H9 (cell line): ENCODE measurements around the gene RLBP1. TPM values are rescaled to one million over a fixed set of nuclear protein-coding genes. Genes with fewer than 3 reads are reported as not detected.

Source experiments
- DNase-seq: peaks from one replicate; pipeline ENCODE4 v3.0.0-alpha.2; 2017
- H2AFZ ChIP-seq: one replicate; pipeline ENCODE4 v1.6.1; 2013; ENCODE audit warnings: mild to moderate bottlenecking, low read length, control low read depth, moderate library complexity
- H2AK5ac ChIP-seq: 2 replicates; pipeline ENCODE4 v1.6.1; 2013; ENCODE audit warnings: low read length, control low read depth, mixed read lengths; ENCODE audit not compliant: insufficient read length
- H2BK120ac ChIP-seq: one replicate; pipeline ENCODE4 v1.6.1; 2013; ENCODE audit warnings: low read depth, mild to moderate bottlenecking, low read length, control low read depth, inconsistent platforms; ENCODE audit not compliant: poor library complexity, severe bottlenecking
- H2BK12ac ChIP-seq: 2 replicates; pipeline ENCODE4 v1.6.1; 2013; ENCODE audit warnings: low read length, control low read depth, mixed read lengths, low read depth; ENCODE audit not compliant: insufficient read length
- H2BK15ac ChIP-seq: 2 replicates; pipeline ENCODE4 v1.6.1; 2013; ENCODE audit warnings: low read depth, low read length, control low read depth
- H2BK20ac ChIP-seq: one replicate; pipeline ENCODE4 v1.6.1; 2013; ENCODE audit warnings: low read depth, mild to moderate bottlenecking, low read length, control low read depth, inconsistent platforms; ENCODE audit not compliant: poor library complexity, severe bottlenecking
- H2BK5ac ChIP-seq: 2 replicates; pipeline ENCODE4 v1.6.1; 2013; ENCODE audit warnings: low read length, control low read depth, mixed read lengths; ENCODE audit not compliant: insufficient read length
- H3K14ac ChIP-seq: 2 replicates; pipeline ENCODE4 v1.6.1; 2013; ENCODE audit warnings: low read length, control low read depth; ENCODE audit not compliant: insufficient read depth
- H3K18ac ChIP-seq: 2 replicates; pipeline ENCODE4 v1.6.1; 2013; ENCODE audit warnings: low read depth, mild to moderate bottlenecking, mixed read lengths, low read length, control low read depth; ENCODE audit not compliant: insufficient read length
- H3K23ac ChIP-seq: 2 replicates; pipeline ENCODE4 v1.6.1; 2013; ENCODE audit warnings: low read length, control low read depth, mixed read lengths, low read depth; ENCODE audit not compliant: insufficient read length
- H3K23me2 ChIP-seq: 2 replicates; pipeline ENCODE4 v1.6.1; 2013; ENCODE audit warnings: low read depth, mild to moderate bottlenecking, mixed read lengths, low read length, control low read depth; ENCODE audit not compliant: insufficient read length, poor library complexity, severe bottlenecking
- H3K27ac ChIP-seq: 2 replicates; pipeline ENCODE4 v1.5.1; 2013; ENCODE audit warnings: low read length, control low read depth, mixed read lengths, low read depth; ENCODE audit not compliant: insufficient read length
- H3K27me3 ChIP-seq: 2 replicates; pipeline ENCODE4 v1.6.1; 2013; ENCODE audit warnings: low read length, control low read depth, inconsistent platforms; ENCODE audit not compliant: insufficient read depth
- H3K4ac ChIP-seq: 2 replicates; pipeline ENCODE4 v1.6.1; 2013; ENCODE audit warnings: low read depth, mild to moderate bottlenecking, control low read depth, inconsistent platforms, low read length, moderate library complexity
- H3K4me1 ChIP-seq: 2 replicates; pipeline ENCODE4 v1.6.1; 2013; ENCODE audit warnings: low read length, control low read depth, inconsistent platforms; ENCODE audit not compliant: insufficient read depth
- H3K4me2 ChIP-seq: 2 replicates; pipeline ENCODE4 v1.6.1; 2013; ENCODE audit warnings: low read length, control low read depth, mixed read lengths; ENCODE audit not compliant: insufficient read length, insufficient read depth
- H3K56ac ChIP-seq: 2 replicates; pipeline ENCODE4 v1.6.1; 2013; ENCODE audit warnings: low read depth, mild to moderate bottlenecking, mixed read lengths, low read length, control low read depth; ENCODE audit not compliant: insufficient read length
- H3K79me1 ChIP-seq: 2 replicates; pipeline ENCODE4 v1.6.1; 2013; ENCODE audit warnings: low read depth, mild to moderate bottlenecking, moderate library complexity, low read length, control low read depth, inconsistent platforms; ENCODE audit not compliant: insufficient read depth, poor library complexity, severe bottlenecking
- H3K79me2 ChIP-seq: 2 replicates; pipeline ENCODE4 v1.6.1; 2013; ENCODE audit warnings: low read length, control low read depth, inconsistent platforms; ENCODE audit not compliant: insufficient read depth
- H3K9ac ChIP-seq: 2 replicates; pipeline ENCODE4 v1.6.1; 2013; ENCODE audit warnings: low read length, control low read depth, mixed read lengths; ENCODE audit not compliant: insufficient read length; ENCODE audit errors: extremely low read depth
- H3K9me3 ChIP-seq: one replicate; pipeline ENCODE4 v1.6.1; 2013; ENCODE audit warnings: low read depth, low read length, inconsistent platforms; ENCODE audit not compliant: control insufficient read depth
- H3T11ph ChIP-seq: one replicate; pipeline ENCODE4 v1.6.1; 2013; ENCODE audit warnings: mild to moderate bottlenecking, low read length, control low read depth, inconsistent platforms
- H4K20me1 ChIP-seq: one replicate; pipeline ENCODE4 v1.6.1; 2013; ENCODE audit not compliant: control insufficient read depth, insufficient read length, insufficient read depth
- H4K5ac ChIP-seq: 2 replicates; pipeline ENCODE4 v1.6.1; 2013; ENCODE audit warnings: low read depth, mild to moderate bottlenecking, mixed read lengths, low read length, control low read depth; ENCODE audit not compliant: insufficient read length
- H4K8ac ChIP-seq: replicated peaks from 2 replicates; pipeline ENCODE4 v1.6.1; 2013; ENCODE audit warnings: low read length, control low read depth, mixed read lengths, low read depth; ENCODE audit not compliant: insufficient read length
- H4K91ac ChIP-seq: 2 replicates; pipeline ENCODE4 v1.6.1; 2013; ENCODE audit warnings: low read depth, mild to moderate bottlenecking, moderate library complexity, mixed read lengths, low read length, control low read depth; ENCODE audit not compliant: insufficient read length
- H3K27ac Mint-ChIP-seq, 3 experiments: 2 replicates in 2 of 3; 3 replicates in 1 of 3; pipeline ENCODE4 v1.8.0; 2020 to 2021; ENCODE audit warnings: mixed read lengths in 3 of 3, mild to moderate bottlenecking in 1 of 3, moderate library complexity in 1 of 3
- H3K27me3 Mint-ChIP-seq: 2 replicates; pipeline ENCODE4 v1.8.0; 2021; ENCODE audit warnings: low read depth, mild to moderate bottlenecking, moderate library complexity, mixed read lengths
- H3K36me3 Mint-ChIP-seq, 3 experiments: 2 replicates in 2 of 3; 3 replicates in 1 of 3; pipeline ENCODE4 v1.8.0; 2020 to 2021; ENCODE audit warnings: low read depth in 3 of 3, mixed read lengths in 3 of 3; ENCODE audit not compliant: insufficient read depth in 1 of 3
- H3K4me1 Mint-ChIP-seq, 2 experiments: 2 replicates each; pipeline ENCODE4 v1.8.0; 2020; ENCODE audit warnings: mixed read lengths in 2 of 2
- H3K4me3 Mint-ChIP-seq, 2 experiments: 2 replicates in 1 of 2; 3 replicates in 1 of 2; pipeline ENCODE4 v1.8.0; 2020 to 2021; ENCODE audit warnings: mild to moderate bottlenecking in 2 of 2, mixed read lengths in 2 of 2, moderate library complexity in 1 of 2
- H3K9me3 Mint-ChIP-seq, 2 experiments: 2 replicates in 1 of 2; 3 replicates in 1 of 2; pipeline ENCODE4 v1.8.0; 2020; ENCODE audit warnings: mild to moderate bottlenecking in 2 of 2, mixed read lengths in 2 of 2, moderate library complexity in 1 of 2
- CTCF ChIP-seq: fragments of 200-600 bp; sonication (generic); conservative IDR thresholded peaks from 3 replicates; pipeline ENCODE4 v1.8.0; 2021; ENCODE audit warnings: antibody characterized with exemption, mild to moderate bottlenecking
- WGBS: extraction: QIAGEN DNeasy Blood & Tissue Kit; methylation state at CpG from one replicate; pipeline ENCODE4 v1.1.7; 2013; ENCODE audit warnings: missing lambda C conversion rate, low lambda C conversion rate, mixed read lengths; ENCODE audit not compliant: insufficient read length; ENCODE audit errors: extremely low coverage; 5-methylcytosine and 5-hydroxymethylcytosine counted together
- total RNA-seq: library from RNA; stranded (reverse); gene quantifications from 2 replicates; pipeline ENCODE4 v1.2.1, GENCODE V29; 2021

RLBP1 gene
- total RNA-seq, 1 experiment from 2014 or later: not detected

- Histone ChIP-seq H2BK120ac (no peak overlapping the region), H3K4me1 (peaks cover 7% of the 10 kb centered on the region), H3K23ac (no peak overlapping the region), H3K9ac (no peak overlapping the region), H3K79me1 (no peaks in the 10 kb centered on the region), H3K4ac (no peak overlapping the region), H2AK5ac (no peak overlapping the region), H3K27me3 (no peaks in the 10 kb centered on the region), H3T11ph (no peak overlapping the region), H2BK5ac (no peak overlapping the region), H4K5ac (no peak overlapping the region), H3K9me3 (no peaks in the 10 kb centered on the region), H3K27ac (no peak overlapping the region), H3K56ac (no peak overlapping the region), H4K91ac (no peak overlapping the region), H2BK20ac (no peak overlapping the region), H3K14ac (no peak overlapping the region), H3K18ac (no peak overlapping the region), H3K79me2 (no peaks in the 10 kb centered on the region), H2BK12ac (no peak overlapping the region), H4K20me1 (no peaks in the 10 kb centered on the region), H4K8ac (no peak overlapping the region), H3K23me2 (peaks cover 4% of the 10 kb centered on the region), H2BK15ac (no peak overlapping the region), H2AFZ (no peak overlapping the region), H3K4me2 (no peak overlapping the region)
- WGBS: no CpG with 5 or more reads among the region's 12 CpGs
- Mint-ChIP-seq H3K9me3 (no peaks in the 10 kb centered on the region), H3K36me3 (peaks cover 0 to 2% (median 2%) of the 10 kb centered on the region in 3 experiments; a peak in 2 of 7 replicates), H3K27me3 (no peaks in the 10 kb centered on the region), H3K4me1 (peaks cover 56 to 70% of the 10 kb centered on the region in 2 experiments), H3K27ac (no peak overlapping the region; a peak in 1 of 7 replicates), H3K4me3 (no peak overlapping the region)
- no peak for TF ChIP-seq CTCF
- no peak for DNase-seq
Observed at GRCh38 chr15:89200182-89200581, 21.2 kb downstream of the RLBP1 start.
